HCT116 (cell line): ENCODE data around the gene CACNG8. TPM values are rescaled to one million over a fixed set of nuclear protein-coding genes. Genes with fewer than 3 reads are reported as not detected.

Experiments
- ATAC-seq: fragments of 200-7000 bp; cut with Tn5 transposase; 2 replicates; pipeline ENCODE4 v1.9.1; 2020; ENCODE audit warnings: mild to moderate bottlenecking, moderate library complexity
- BruUV-seq: library from RNA; stranded (reverse); fragments of 400-500 nt; replicated peaks from 2 replicates; lab custom pipeline; 2021; lab: Mats Ljungman, UMichigan
- CTCF ChIA-PET: fragments of 300-600 bp; sonication (Branson Sonifier 250); formaldehyde crosslinking; loops from one replicate; lab custom pipeline; 2021; ENCODE audit warnings: antibody characterized with exemption; lab: Charles Lee
- POLR2A ChIA-PET: fragments of 300-600, 350-600 bp; sonication (Branson Sonifier 250); formaldehyde crosslinking; loops from one replicate; lab custom pipeline; 2021; ENCODE audit warnings: antibody characterized with exemption; lab: Charles Lee
- RAD21 ChIA-PET, 2 experiments: fragments of 300-600 bp; sonication (Branson Sonifier 250); formaldehyde crosslinking; loops; one replicate each; lab custom pipeline; 2023; ENCODE audit warnings: low total read pairs in 2 of 2; ENCODE audit not compliant: uncharacterized antibody in 2 of 2, unreplicated experiment in 2 of 2, low non-redundant PET in 1 of 2; lab: Charles Lee
- DNase-seq: peaks from one replicate; pipeline ENCODE4 v3.0.0-alpha.2; 2010; ENCODE audit warnings: low read depth, low spot score
- H2AFZ ChIP-seq: fragments of 200-600 bp; shearing (Covaris generic), sonication (generic); 2 replicates; pipeline ENCODE4 v1.6.1; 2017; ENCODE audit warnings: low read depth, mixed run types, mixed read lengths, antibody characterized with exemption, low read length; ENCODE audit not compliant: poor library complexity, severe bottlenecking
- H3K27ac ChIP-seq: 2 replicates; pipeline ENCODE4 v1.5.1; 2012; ENCODE audit warnings: low read depth, low read length
- H3K27me3 ChIP-seq: fragments of 200-600 bp; sonication (generic); 2 replicates; pipeline ENCODE4 v1.6.1; 2016; ENCODE audit warnings: mixed run types, low read length, mixed read lengths; ENCODE audit not compliant: insufficient read depth
- H3K36me3 ChIP-seq, 2 experiments: fragments of 200-500 bp in 1 of 2; fragments of 200-600 bp in 1 of 2; sonication (Bioruptor generic) in 1 of 2; sonication (generic) in 1 of 2; 2 replicates each; pipeline versions ENCODE4 v1.5.1 to v1.6.1; 2014 to 2016; ENCODE audit warnings: low read length in 2 of 2, inconsistent platforms in 1 of 2, mixed read lengths in 1 of 2, mixed run types in 1 of 2; ENCODE audit not compliant: insufficient read depth in 2 of 2, control insufficient read depth in 1 of 2
- H3K4me1 ChIP-seq, 2 experiments: fragments of 200-600 bp in 1 of 2; sonication (generic) in 1 of 2; 2 replicates each; pipeline versions ENCODE4 v1.5.1 to v1.6.1; 2012 to 2017; ENCODE audit warnings: low read length in 2 of 2, inconsistent platforms in 1 of 2, mild to moderate bottlenecking in 1 of 2, mixed read lengths in 1 of 2, mixed run types in 1 of 2, moderate library complexity in 1 of 2; ENCODE audit not compliant: insufficient read depth in 2 of 2, control insufficient read depth in 1 of 2
- H3K4me2 ChIP-seq: fragments of 200-600 bp; sonication (generic); 2 replicates; pipeline ENCODE4 v1.6.1; 2017; ENCODE audit warnings: mixed run types, low read length, mixed read lengths
- H3K4me3 ChIP-seq, 2 experiments: fragments of 200-600 bp in 1 of 2; sonication (generic) in 1 of 2; replicated peaks in 1 of 2; 2 replicates each; pipeline ENCODE4 v1.5.1; 2011 to 2016; ENCODE audit warnings: low read length in 2 of 2, control low read depth in 1 of 2, low read depth in 1 of 2, mild to moderate bottlenecking in 1 of 2, mixed read lengths in 1 of 2, mixed run types in 1 of 2
- H3K79me2 ChIP-seq: fragments of 200-600 bp; sonication (generic); 2 replicates; pipeline ENCODE4 v1.6.1; 2017; ENCODE audit warnings: mild to moderate bottlenecking, mixed run types, low read length, moderate library complexity, mixed read lengths; ENCODE audit not compliant: insufficient read depth
- H3K9ac ChIP-seq: fragments of 200-600 bp; sonication (generic); 2 replicates; pipeline ENCODE4 v1.6.1; 2016; ENCODE audit warnings: low read length, mixed read lengths
- H3K9me2 ChIP-seq: fragments of 200-600 bp; sonication (generic), shearing (Covaris generic); 2 replicates; pipeline ENCODE4 v1.6.1; 2017; ENCODE audit warnings: mixed run types, mild to moderate bottlenecking, moderate library complexity; ENCODE audit not compliant: insufficient read depth
- H3K9me3 ChIP-seq, 2 experiments: fragments of 200-500 bp in 1 of 2; fragments of 200-600 bp in 1 of 2; sonication (Bioruptor generic) in 1 of 2; sonication (generic) in 1 of 2; 2 replicates each; pipeline ENCODE4 v1.6.1; 2014 to 2017; ENCODE audit warnings: low read length in 2 of 2, mixed read lengths in 2 of 2, inconsistent platforms in 1 of 2, low read depth in 1 of 2, mild to moderate bottlenecking in 1 of 2, mixed run types in 1 of 2, moderate library complexity in 1 of 2; ENCODE audit not compliant: control insufficient read depth in 1 of 2, insufficient read depth in 1 of 2
- H4K20me1 ChIP-seq: fragments of 200-600 bp; sonication (generic), shearing (Covaris generic); 2 replicates; pipeline ENCODE4 v1.6.1; 2017; ENCODE audit warnings: mixed run types, mild to moderate bottlenecking, moderate library complexity; ENCODE audit not compliant: insufficient read depth
- CEBPB ChIP-seq: IDR thresholded peaks from 2 replicates; pipeline ENCODE4 v1.6.1; 2012; ENCODE audit warnings: low read depth
- EGR1 ChIP-seq: IDR thresholded peaks from 2 replicates; pipeline ENCODE4 v1.6.1; 2012; ENCODE audit warnings: low read depth
- ELF1 ChIP-seq: IDR thresholded peaks from 2 replicates; pipeline ENCODE4 v1.6.1; 2012; ENCODE audit warnings: low read depth, borderline replicate concordance
- EZH2phosphoT487 ChIP-seq: fragments of 200-600 bp; IDR thresholded peaks from 2 replicates; pipeline ENCODE4 v1.6.1; 2018; ENCODE audit warnings: antibody characterized with exemption, borderline replicate concordance
- JUND ChIP-seq: IDR thresholded peaks from 2 replicates; pipeline ENCODE4 v1.6.1; 2012
- POLR2A ChIP-seq: IDR thresholded peaks from 2 replicates; pipeline ENCODE4 v1.7.0; 2011; ENCODE audit warnings: borderline replicate concordance; ENCODE audit not compliant: insufficient read depth, insufficient read length; ENCODE audit errors: extremely low read depth
- POLR2AphosphoS5 ChIP-seq: IDR thresholded peaks from 2 replicates; pipeline ENCODE4 v1.6.1; 2011; ENCODE audit warnings: mild to moderate bottlenecking, low read depth, low read length, moderate library complexity
- RAD21 ChIP-seq: IDR thresholded peaks from 2 replicates; pipeline ENCODE4 v1.6.1; 2012; ENCODE audit warnings: low read depth, mild to moderate bottlenecking
- SIN3A ChIP-seq: IDR thresholded peaks from 2 replicates; pipeline ENCODE4 v1.6.1; 2012; ENCODE audit warnings: low read depth
- SP1 ChIP-seq: IDR thresholded peaks from 2 replicates; pipeline ENCODE4 v1.6.1; 2012; ENCODE audit warnings: low read depth
- SRF ChIP-seq: IDR thresholded peaks from 2 replicates; pipeline ENCODE4 v1.6.1; 2012; ENCODE audit warnings: low read depth
- TCF7L2 ChIP-seq: IDR thresholded peaks from 2 replicates; pipeline ENCODE4 v1.7.0; 2011; ENCODE audit warnings: borderline replicate concordance, inconsistent platforms; ENCODE audit not compliant: insufficient read depth, insufficient read length; ENCODE audit errors: extremely low read depth
- YY1 ChIP-seq: IDR thresholded peaks from 2 replicates; pipeline ENCODE4 v1.6.1; 2011; ENCODE audit warnings: low read length, low read depth, moderate library complexity, mild to moderate bottlenecking; ENCODE audit not compliant: insufficient replicate concordance; ENCODE audit errors: extremely low read depth
- ZFX ChIP-seq: fragments of 450-650 bp; IDR thresholded peaks from 2 replicates; pipeline ENCODE4 v1.6.1; 2017
- ZNF274 ChIP-seq: fragments of 200-500 bp; sonication (Bioruptor generic); IDR thresholded peaks from 2 replicates; pipeline ENCODE4 v1.6.1; 2014; ENCODE audit warnings: mild to moderate bottlenecking, low read depth, low read length, inconsistent platforms
- intact Hi-C: fragments of 100-400 bp; cut with micrococcal nuclease; formaldehyde crosslinking; loops from 2 replicates; pipeline ENCODE4 v1.10.0; 2022
- total RNA-seq: library from RNA; stranded (reverse); gene quantifications from one replicate; pipeline ENCODE4 v1.2.1, GENCODE V29; 2021; ENCODE audit not compliant: unreplicated experiment
- TF ChIP-seq, protein P1 (sequence below): IDR thresholded peaks from 2 replicates; pipeline ENCODE4 v1.6.1; 2012
- TF ChIP-seq, protein P2 (sequence below): IDR thresholded peaks from 2 replicates; pipeline ENCODE4 v1.6.1; 2012

The CACNG8 gene
- total RNA-seq, 1 experiment from 2014 or later: 0.93 TPM

DNA sequence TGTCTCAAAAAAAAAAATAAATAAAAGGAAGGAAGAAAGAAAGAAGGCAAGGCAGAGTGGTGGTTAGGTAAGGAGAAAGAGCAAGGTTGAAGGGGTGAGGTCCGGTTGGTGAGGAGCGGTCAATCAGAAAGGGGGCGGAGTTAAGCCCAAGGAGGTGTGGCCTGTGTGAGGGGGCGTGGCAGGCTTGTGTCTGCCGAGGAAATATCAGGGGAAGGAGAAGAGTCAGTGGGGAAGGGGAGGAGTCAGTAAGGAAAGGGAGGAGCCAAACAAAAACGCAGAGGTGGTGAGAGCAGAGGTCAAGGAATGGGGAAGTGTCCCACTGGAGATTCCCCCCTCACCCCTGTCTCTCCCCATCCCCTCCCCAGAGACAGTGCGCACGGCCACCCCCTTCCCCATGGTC, 47.7 kb upstream of the CACNG8 start:
- no peaks in the 10 kb centered on the region for H4K20me1 ChIP-seq
- ChIA-PET POLR2A (no interaction called here), RAD21 (no interaction called here), CTCF (no interaction called here)
- H2AFZ ChIP-seq: no peak overlapping the region
- no peak for DNase-seq
- H3K27me3 ChIP-seq: no peaks in the 10 kb centered on the region
- ATAC-seq: peak; percentile 74
- H3K9me3 ChIP-seq: no peaks in the 10 kb centered on the region
- H3K4me3 ChIP-seq: no peak overlapping the region
- no peak overlapping the region for H3K9ac ChIP-seq
- TF ChIP-seq CEBPB (no peak), ZNF274 (no peak), SRF (no peak), POLR2A (no peak), YY1 (no peak), TCF7L2 (no peak), EGR1 (no peak), POLR2AphosphoS5 (no peak), SIN3A (no peak), EZH2phosphoT487 (no peak), RAD21 (no peak), ZFX (no peak), SP1 (no peak), JUND (no peak), ELF1 (no peak)
- TF ChIP-seq, protein P1, sequence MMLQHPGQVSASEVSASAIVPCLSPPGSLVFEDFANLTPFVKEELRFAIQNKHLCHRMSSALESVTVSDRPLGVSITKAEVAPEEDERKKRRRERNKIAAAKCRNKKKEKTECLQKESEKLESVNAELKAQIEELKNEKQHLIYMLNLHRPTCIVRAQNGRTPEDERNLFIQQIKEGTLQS: no peak
- TF ChIP-seq, protein P2, sequence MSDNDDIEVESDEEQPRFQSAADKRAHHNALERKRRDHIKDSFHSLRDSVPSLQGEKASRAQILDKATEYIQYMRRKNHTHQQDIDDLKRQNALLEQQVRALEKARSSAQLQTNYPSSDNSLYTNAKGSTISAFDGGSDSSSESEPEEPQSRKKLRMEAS: no peak
- H3K4me1 ChIP-seq: no peaks in the 10 kb centered on the region
- no peaks in the 10 kb centered on the region for H3K79me2 ChIP-seq
- H3K27ac ChIP-seq: no peak overlapping the region
- intact Hi-C loops: no loop called here
- H3K4me2 ChIP-seq: no peak overlapping the region
- H3K36me3 ChIP-seq: no peaks in the 10 kb centered on the region
- H3K9me2 ChIP-seq: no peaks in the 10 kb centered on the region
- no TSS peak for BruUV-seq
